ENCODE measurements around the gene KCTD16.
A peak's percentile ranks its signal among the peaks of the same experiment; 100 is the strongest.

The KCTD16 gene

DNA sequence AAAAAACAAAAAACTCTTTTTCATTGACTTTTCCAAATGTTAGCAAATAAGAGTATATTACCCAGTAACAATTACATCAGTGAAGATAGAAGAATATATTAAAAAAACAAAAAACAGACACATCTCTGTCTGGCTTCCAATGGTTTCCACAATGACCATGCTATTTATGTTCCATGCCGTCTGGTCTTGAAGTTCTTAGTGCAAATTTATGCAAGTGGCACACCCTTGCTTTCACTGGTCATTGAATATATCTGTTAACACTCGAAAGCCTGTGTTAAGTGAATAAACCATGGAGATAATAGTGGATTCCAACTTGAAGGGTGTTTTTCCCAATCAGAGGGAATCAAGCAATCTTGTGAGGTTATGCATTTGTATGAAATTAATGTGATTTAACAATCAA lies 291.9 kb downstream of the KCTD16 start:
- no peak for DNase-seq (ENCODE audit: low read depth)

DNA sequence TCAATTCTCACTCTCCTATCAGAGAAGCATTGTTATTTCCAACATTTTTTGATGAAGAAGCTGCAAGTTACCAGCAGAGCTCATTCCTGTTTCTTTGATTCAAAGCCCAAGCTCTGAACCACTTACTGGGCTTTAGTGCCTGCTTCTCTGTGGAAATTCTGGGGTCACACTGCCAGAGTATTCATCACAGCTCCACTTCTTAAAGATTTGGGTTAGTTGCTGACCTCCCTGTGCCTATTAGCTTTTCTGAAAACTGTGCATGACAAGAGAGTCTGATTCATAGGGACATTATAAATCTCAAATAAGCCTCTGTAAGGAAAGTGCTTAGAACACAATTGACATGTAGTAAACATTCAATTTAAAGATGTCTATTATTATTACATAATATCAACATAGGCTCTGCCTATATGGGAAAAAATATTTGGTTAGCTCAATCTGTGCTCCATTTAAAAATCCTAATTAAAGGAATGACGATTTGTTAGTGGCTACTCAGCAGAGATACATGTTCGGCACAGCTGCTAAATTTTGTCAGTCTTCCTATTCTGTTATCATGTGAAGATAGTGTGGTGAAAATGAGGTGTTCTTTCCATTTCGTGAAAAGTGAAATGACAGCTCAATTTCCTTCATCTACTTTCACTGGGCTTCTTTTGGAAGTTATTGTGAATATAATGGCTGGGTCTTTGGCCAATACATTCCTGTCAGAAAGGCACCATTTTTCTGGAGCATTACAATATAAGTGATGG lies 293.0 kb downstream of the KCTD16 start:
- DNase-seq (ENCODE audit: low read depth) = no peak

DNA sequence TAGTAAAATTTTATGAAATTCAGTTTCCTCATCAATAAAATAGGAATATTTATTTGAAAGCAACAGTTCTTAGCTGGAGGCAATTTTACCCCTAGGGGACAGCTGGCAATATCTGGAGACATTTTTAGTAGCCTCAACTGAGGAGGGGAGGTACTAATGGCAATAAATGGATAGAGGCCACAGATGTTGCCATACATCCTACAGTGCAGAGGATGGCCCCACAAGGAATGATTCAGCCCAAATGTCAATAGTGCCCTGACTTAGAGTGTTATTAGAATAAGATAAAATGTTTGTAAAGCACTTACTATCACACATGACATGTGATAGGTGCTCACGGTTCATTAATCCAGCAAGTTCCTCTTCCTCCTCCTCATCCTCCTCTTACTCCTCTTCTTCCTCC lies 293.6 kb downstream of the KCTD16 start:
- DNase-seq (ENCODE audit: low read depth) = no peak

DNA sequence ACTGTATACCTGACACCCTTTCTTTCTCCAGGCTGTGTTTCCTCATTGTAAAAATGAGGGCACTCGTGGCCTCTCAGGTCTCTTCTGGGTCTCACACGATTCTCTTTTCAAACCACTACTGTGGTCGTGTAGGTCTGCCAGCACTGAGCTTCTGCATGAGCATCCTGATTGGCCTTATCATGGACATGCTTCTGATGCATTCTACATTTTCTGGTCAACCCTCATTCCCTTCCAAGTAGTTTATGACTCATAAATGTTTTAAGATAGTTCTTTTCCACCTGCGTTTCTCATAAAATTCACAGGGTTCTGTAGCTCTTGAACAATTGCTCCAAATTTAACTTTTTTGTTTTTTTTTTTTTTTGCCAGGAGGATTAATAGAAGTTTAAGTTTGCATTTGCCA lies 294.8 kb downstream of the KCTD16 start:
- no peak for DNase-seq (ENCODE audit: low read depth)

DNA sequence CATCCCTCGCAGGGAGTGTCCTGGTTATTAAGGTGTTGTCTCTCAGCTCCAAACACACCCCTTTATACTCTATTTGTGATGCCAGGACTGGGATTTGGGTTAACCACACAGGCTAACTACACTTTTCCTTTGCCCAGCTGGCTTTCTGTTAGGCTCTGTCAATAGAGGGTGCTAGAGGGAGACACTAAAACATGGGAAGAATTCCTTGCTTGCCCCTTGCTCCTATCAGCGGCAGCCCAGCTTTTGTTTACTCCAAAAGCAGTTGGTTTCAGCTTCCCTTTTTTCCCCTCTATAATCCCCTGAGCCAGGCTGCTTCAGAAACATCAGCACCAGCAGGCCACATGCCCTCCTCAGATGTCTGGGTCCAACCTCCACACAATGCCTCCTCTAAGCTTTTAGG lies 297.1 kb downstream of the KCTD16 start:
- peak; percentile 30 for DNase-seq (ENCODE audit: low read depth)

DNA sequence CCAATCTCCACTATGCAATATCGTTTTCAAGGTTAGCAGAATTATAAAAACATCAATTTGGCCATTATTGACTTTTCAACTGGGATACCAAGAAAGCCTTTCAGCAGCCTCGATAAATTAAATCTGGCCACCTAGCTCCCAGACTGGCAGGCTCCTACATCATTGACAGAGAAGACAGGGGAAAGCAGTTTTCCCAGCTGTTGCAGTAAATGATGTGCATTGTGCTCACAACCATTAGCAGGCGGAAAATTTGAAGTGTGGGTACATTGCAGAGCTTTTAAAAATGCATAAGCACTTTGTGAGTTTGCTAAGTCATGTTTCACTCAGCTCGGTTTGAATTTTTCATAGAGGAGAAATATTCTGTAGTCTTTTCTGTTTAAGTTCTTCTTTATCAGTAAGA lies 297.9 kb downstream of the KCTD16 start:
- DNase-seq (ENCODE audit: low read depth) = no peak

DNA sequence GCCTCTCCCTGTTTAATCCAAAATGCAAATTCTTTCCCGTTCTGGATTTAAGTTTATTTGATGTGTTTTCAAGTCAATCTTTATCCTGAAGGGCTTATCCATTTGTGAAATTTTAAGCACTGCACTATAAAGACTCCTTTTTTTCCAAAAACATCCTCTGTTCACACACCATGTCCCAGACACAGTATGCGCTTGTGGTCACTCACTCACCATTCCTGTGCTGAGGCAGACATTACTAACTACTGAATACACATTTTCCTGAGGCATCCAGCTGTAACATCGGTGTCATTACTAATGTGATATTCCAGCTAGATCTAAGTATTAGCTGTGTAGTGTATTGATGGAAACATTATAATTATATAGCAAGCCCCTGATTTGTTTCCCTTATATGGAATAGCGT lies 298.4 kb downstream of the KCTD16 start:
- no peak for DNase-seq (ENCODE audit: low read depth)

DNA sequence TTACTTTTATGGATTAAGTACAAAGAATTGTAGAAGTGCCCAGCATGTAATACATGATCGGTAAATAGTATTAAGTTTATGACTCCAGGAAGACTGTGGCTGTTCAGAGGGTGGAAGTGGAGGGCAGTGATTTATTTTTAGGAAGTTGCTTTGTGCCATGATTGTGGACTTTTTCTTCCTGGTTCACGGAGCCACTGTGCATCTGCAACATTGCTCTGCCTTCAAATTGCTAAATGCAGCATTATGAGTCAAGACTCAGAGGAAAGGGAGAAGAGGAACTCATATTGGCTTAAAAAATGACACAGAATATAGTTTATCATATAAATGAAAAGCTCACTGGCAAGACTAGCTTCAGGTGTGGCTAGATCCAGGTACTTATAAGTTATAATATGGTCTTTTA lies 301.5 kb downstream of the KCTD16 start:
- no peak for DNase-seq (ENCODE audit: low read depth)

DNA sequence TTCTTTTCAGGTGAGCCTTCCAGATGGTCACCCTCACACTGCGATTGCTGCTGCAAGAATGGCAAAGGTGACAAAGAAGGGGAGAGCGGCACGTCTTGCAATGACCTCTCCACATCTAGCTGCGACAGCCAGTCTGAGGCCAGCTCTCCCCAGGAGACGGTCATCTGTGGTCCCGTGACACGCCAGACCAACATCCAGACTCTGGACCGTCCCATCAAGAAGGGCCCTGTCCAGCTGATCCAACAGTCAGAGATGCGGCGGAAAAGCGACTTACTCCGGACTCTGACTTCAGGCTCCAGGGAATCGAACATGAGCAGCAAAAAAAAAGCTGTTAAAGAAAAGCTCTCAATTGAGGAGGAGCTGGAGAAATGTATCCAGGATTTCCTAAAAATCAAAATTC lies 303.0 kb downstream of the KCTD16 start:
- no peak for DNase-seq (ENCODE audit: low read depth)

DNA sequence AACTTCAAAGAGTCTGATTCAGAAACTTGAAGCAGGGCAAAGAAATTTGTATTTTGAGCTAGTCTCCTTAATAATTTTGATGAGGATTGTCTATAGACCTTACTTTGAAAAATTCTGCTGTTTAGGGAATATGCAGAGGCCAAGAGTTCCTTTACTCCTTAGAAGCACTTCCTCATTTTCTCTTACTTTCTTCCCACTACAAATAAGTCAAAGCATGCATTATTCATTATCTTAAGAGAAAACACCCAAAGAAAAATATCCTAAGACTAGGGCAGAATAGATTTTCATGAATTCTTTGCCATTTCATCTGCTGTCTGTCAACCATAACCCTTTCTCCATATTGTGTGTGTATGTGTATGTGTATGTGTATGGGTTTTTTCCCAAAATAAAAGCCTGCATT lies 307.9 kb downstream of the KCTD16 start:
- DNase-seq (ENCODE audit: low read depth) = no peak

DNA sequence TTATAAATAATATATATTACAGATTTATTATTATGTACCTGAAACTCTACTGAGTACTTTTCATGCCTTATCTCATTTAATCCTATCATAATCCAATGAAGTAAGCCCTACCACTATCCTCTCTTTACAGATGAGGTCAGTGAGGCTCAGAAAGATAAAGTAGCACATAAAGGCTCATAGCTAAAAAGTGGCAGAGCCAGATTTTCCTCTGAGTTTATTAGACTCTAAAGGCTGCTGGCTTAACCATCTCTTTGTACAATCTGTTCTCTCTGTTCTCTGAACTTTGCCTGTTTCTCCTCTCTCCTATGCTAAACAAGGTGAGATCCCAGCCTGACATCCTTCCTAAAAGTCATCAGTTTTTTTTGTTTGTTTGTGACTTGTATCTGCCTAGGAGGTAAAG lies 311.2 kb downstream of the KCTD16 start:
- DNase-seq (ENCODE audit: low read depth) = no peak

DNA sequence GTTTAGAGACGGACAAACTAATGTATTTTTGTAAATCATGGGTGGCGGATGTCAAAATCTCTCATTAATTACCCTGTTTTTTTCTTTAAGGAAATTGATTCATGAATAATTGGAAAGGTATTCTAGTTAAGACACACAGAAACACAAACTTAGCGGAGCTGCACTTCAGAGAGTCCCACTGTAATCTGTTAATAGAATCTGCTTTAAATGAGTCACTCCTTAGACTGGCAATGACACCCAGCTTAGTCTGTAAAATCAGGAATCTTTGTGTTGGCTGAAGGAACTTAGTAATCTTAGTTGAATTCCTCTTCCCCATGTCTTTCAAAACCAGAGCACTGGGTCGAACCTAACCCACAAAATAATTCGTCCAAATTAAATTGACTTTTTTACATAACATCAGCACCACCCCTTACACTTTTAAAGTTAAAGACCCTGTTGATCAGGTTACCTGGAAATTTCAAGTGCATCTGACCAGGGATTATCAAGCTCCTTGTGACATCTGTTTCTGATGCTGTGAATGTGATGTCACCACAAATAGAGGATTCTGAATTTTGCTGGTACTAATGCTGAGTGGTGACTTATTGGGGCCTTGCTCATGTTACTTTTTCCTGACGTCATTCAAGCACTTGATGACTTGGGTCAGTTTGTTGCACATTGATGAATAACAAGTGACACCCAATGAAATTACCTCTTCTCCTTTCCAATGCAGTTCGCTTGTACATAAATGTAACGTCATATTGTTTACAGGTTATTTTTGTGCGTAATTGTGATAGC lies 313.6 kb downstream of the KCTD16 start:
- no peak for DNase-seq (ENCODE audit: low read depth)

DNA sequence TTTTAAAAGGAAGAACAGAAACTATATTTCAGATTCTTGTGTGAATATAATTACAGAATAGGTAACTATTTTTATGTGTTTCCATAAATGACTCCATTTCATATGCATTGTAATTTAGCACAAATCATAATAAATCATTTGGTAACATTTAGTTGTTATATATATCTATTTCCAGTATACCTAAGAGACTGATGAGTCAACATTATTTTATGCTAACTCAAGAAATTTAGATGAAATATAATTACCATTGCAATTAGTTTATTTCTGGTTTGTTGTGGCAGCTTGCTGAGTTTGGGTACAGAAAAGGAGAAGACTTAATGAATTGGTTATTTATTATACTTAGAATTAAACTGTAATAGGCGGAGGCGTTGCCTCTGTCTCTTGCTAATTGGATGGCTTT lies 314.9 kb downstream of the KCTD16 start:
- DNase-seq (ENCODE audit: low read depth) = no peak

DNA sequence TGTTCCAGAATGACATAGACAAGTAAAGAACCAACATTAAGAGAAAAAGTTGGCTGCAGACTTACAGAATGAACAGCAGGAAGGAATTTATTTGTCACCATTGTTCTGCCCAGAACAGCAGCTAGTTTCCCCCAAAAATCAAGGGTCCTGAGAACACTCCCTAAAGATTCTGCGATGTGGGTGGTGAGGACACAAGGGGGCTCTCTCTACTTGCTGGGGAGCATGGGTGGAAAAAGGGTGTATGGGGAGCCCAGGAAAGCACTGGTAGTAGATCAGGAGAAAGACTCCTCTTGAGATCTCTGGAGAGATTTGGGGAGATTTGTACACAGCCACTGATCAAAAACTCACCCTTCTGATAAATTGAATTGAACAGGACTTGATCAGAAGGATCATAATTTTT lies 316.5 kb downstream of the KCTD16 start:
- no peak for DNase-seq (ENCODE audit: low read depth)

DNA sequence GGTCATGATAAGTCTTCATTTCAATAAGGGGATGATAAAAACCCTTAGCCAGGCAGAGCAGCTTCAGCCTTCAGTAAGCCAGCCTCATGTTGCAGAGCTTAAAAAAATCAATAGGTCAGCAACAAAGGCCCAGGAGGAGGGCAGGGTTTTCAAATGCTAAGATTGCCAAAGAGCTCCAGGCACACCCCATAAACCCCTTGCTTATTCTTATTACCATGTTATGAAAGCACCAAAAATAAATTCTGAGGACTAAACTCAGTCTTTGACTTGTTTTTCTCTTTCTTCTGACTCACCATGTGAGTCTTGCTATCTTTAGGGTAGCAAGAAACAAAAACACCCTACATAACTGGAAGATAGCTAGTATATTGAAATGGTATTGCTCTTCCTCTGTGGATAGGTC lies 317.1 kb downstream of the KCTD16 start:
- no peak for DNase-seq (ENCODE audit: low read depth)

DNA sequence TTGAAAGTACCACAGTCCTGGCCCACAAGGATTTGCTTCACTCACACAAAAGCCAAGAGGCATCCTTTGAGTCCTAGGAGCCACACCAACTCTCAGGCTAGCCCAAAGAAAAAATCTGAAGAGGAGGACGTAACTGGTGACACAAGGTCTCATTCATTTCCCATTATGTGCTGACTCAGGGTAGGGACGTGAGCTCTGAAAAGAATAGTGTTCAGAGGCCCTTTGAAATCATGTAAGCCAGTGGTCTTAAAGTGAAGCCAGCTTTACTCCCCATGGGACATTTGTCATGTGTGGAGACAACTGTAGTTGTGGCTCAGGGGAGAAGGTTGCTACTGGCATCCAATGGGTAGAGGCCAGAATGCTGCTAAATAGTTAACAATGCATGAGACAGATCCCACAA lies 332.4 kb downstream of the KCTD16 start:
- DNase-seq (ENCODE audit: low read depth) = no peak

DNA sequence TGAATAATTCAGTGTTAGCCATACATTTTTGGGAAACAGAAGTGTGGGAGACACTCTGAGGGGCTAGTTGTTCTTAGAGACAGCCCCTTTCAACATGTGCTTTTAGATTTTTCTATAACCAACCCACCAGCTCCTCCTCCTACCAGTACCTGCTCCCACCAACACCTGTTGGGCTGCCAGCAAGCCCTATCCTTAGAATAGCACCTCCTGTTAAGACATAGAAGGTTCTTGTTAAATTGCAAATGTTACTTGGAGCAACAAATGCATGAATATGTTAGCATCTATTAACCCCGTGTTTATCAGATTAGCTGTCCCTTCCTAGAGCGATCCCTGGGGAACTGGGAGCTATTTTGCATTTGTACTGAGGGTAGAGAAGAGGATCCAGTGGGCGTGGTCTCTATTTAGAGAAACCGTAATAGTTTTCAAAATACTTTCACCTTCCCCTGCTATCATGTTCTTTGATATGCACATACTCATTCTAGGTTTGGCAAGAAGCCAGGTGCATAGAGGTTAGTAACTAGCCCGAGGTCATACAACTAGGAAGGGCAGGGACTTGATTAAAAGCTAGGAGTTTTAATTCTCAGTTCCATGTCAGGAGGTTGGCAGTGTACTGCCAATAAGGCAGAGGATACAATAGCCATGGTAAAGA lies 334.4 kb downstream of the KCTD16 start:
- no peak for DNase-seq (ENCODE audit: low read depth)

DNA sequence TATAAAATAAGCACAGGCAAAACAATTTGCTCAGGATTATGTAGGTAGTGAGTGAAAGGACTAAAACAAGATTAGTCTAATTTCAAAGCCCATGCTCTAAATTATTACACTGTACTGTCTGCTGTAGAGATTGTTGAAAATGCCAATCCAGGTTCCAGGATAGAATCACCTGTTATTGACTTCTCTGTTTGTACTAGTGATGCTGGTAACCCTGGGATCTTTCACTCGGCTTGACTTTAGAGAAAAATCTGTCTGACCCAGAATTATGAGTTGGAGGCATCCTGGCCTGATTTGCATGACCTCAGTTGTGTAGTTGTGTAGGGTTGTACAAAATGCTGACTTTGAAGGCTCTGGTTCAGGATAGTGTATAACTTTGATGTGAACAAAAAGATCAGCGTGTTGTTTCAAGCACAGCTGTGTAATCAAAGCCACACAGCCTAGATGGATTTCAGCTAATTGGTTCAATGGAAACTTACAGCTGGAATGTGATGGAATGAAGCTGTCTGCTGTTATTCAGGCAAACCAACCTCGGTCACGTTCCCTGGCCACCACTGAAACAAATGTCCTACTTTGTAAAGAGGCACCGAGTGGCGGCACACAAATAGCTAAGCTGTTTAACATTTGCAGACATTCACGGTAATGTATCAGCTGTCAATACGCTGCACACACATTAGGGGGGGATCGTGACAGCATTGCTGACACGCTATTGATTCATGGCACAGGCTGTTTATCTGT lies 340.3 kb downstream of the KCTD16 start:
- DNase-seq (ENCODE audit: low read depth) = no peak

DNA sequence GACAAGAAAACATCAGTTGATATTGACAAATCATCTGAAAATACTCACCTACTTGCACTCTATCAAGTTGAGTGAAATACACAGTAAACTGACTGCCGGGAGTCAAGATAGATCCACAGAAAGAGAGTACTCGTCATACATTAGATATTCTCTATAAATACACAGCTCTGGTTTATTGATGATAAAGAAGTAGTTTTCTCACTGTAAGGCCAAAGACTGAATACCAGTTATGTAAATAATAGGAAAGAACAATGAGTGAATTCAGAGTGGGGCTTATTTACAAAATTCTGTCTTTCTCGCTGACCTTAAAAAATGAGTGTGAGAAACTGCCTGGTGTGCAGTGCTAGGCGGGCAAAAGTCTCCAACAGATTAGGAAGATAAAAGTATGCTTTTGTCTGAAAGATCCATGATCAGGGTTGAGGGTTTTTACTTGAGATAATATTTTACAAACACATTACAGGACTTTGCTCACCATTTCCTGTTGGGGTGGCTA lies 341.0 kb downstream of the KCTD16 start:
- DNase-seq (ENCODE audit: low read depth) = no peak

DNA sequence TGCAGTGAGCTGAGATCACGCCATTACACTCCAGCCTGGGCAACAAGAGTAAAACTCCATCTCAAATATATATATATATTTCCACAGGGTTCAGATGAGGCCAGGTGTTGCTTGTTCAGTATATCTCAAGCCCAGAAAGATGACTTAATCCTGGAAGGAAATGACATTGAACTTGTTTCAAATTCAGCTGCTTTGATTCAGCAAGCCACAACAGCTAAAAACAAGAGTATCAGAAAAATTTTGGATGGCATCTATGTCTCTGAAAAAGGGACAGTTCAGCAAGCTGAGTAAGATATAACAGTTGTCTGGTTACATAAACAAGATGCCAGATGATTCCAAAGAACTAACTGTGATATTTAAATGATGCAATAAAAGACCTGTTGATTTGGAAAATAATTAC lies 352.0 kb downstream of the KCTD16 start:
- DNase-seq (ENCODE audit: low read depth) = no peak

DNA sequence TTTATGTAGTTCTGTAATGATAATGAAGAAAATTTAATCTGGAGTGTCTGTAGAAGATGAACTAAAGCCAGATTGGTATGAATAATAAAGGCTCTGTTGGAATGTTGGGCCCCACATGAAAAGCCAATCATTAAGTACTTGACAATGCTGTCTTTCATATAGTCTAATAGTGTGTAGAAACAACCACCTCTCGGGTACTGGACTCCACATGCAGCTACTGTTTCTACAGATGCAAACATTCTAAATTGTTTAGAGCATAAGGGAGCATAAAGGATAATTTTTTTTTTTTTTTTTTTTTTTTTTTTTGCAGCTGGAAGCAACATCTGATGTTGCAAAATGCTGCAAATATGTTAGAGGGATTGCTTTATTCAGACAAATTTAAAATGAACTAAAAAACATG lies 354.3 kb downstream of the KCTD16 start:
- no peak for DNase-seq (ENCODE audit: low read depth)

DNA sequence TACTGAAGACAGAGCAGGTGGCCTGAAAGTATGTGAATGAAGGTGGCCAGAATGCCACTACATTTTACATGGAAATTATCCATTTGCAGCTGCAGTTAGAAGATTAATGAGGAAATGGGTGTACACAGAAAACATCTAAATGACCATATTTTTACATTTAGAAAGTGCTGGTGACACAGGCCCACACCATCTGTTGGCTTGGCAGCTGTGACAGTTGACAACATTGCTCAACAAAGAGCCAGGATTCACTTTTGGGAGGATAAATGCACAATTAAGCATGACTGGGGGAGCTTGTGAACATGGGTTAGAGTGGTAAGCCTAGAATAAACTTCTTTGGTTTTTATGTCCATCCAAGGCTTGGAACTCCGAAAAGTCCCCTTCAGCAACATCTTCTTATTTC lies 360.5 kb downstream of the KCTD16 start:
- no peak for DNase-seq (ENCODE audit: low read depth)

All from fibroblast of the conjunctiva (primary cell).